RWPE2 (cell line): Measurements from ENCODE around the gene ELOVL6.

Source experiments
- ATAC-seq: fragments of 200-7000 bp; cut with Tn5 transposase; 3 replicates; pipeline ENCODE4 v1.9.1; 2021; ENCODE audit warnings: low read depth
- DNase-seq: peaks from one replicate; pipeline ENCODE4 v3.0.0-alpha.2; 2020; ENCODE audit warnings: low spot score
- H3K27ac ChIP-seq: fragments of 450-650 bp; 2 replicates; pipeline ENCODE4 v1.5.1; 2017; ENCODE audit warnings: mild to moderate bottlenecking; ENCODE audit not compliant: poor library complexity, severe bottlenecking
- H3K27me3 ChIP-seq: fragments of 250-450 bp; sonication (Bioruptor Pico); 2 replicates; pipeline ENCODE4 v1.5.1; 2021; ENCODE audit warnings: mild to moderate bottlenecking, moderate library complexity; ENCODE audit not compliant: insufficient read depth, poor library complexity, severe bottlenecking
- H3K36me3 ChIP-seq: fragments of 250-450 bp; sonication (Bioruptor Pico); 2 replicates; pipeline ENCODE4 v1.5.1; 2020; ENCODE audit warnings: low read depth, mild to moderate bottlenecking, moderate library complexity
- H3K4me1 ChIP-seq: fragments of 250-450 bp; sonication (Bioruptor Pico); 2 replicates; pipeline ENCODE4 v1.5.1; 2021; ENCODE audit warnings: mild to moderate bottlenecking, moderate library complexity; ENCODE audit not compliant: insufficient read depth, poor library complexity, severe bottlenecking
- H3K4me3 ChIP-seq: fragments of 250-450 bp; sonication (Bioruptor Pico); 2 replicates; pipeline ENCODE4 v1.5.1; 2021; ENCODE audit warnings: mild to moderate bottlenecking, moderate library complexity; ENCODE audit not compliant: severe bottlenecking
- H3K9me3 ChIP-seq: fragments of 250-450 bp; sonication (Bioruptor Pico); 2 replicates; pipeline ENCODE4 v1.5.1; 2021; ENCODE audit warnings: mild to moderate bottlenecking, moderate library complexity; ENCODE audit not compliant: severe bottlenecking
- TF ChIP-seq, protein P1 (sequence below): fragments of 450-650 bp; IDR thresholded peaks from one replicate; pipeline ENCODE4 v1.5.1; 2017; ENCODE audit warnings: mild to moderate bottlenecking, moderate library complexity; ENCODE audit not compliant: poor library complexity, severe bottlenecking

The ELOVL6 gene

DNA sequence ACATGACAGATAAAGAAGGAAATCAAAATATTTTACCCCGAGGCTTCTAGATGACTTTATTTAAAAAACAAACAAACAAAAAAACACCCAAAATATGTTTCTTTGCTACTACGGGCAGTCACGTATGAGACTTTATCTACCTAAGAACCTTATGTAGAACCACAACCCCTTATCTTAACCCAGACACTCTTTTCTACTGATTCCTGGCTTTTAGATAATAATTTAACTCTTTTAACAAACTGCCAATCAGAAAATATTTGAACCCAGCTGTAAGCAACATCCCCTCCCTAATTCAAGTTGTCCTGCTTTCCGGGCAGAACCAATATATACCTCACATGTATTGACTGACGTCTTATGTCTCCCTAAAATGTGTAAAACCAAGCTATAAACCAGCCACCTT is 15.4 kb downstream of the ELOVL6 start:
- no peak overlapping the region for H3K27ac ChIP-seq
- no peaks in the 10 kb centered on the region for H3K27me3 ChIP-seq
- no peak overlapping the region for H3K4me3 ChIP-seq
- H3K4me1 ChIP-seq, result peaks cover 11% of the 10 kb centered on the region
- DNase-seq, result no peak
- no peaks in the 10 kb centered on the region for H3K9me3 ChIP-seq
- H3K36me3 ChIP-seq, result peaks cover 75% of the 10 kb centered on the region
- TF ChIP-seq, protein P1, sequence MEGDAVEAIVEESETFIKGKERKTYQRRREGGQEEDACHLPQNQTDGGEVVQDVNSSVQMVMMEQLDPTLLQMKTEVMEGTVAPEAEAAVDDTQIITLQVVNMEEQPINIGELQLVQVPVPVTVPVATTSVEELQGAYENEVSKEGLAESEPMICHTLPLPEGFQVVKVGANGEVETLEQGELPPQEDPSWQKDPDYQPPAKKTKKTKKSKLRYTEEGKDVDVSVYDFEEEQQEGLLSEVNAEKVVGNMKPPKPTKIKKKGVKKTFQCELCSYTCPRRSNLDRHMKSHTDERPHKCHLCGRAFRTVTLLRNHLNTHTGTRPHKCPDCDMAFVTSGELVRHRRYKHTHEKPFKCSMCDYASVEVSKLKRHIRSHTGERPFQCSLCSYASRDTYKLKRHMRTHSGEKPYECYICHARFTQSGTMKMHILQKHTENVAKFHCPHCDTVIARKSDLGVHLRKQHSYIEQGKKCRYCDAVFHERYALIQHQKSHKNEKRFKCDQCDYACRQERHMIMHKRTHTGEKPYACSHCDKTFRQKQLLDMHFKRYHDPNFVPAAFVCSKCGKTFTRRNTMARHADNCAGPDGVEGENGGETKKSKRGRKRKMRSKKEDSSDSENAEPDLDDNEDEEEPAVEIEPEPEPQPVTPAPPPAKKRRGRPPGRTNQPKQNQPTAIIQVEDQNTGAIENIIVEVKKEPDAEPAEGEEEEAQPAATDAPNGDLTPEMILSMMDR, result no peak
- ATAC-seq, result no peak

DNA sequence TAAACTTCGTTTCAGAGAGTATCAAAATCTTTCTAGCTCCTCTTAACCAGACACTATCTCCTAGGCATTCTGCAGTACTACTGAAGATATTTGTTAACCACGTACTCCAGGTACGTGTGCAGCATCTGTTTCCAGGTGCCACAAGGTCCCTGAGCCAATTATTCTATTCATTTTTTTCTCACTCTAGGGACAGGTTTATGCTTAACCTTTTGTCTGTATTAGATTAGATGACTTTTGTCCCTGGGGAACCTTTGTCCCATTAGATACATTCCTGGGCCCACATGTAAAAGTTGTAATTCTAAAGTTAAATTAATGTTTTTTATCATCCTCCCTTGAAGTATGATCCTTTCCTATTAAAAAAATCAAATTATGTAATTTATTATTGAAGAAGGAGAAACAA is 16.5 kb downstream of the ELOVL6 start:
- ATAC-seq, result no peak
- Histone ChIP-seq H3K27me3 (no peaks in the 10 kb centered on the region), H3K4me1 (peaks cover 11% of the 10 kb centered on the region), H3K36me3 (peaks cover 75% of the 10 kb centered on the region), H3K27ac (no peak overlapping the region), H3K4me3 (no peak overlapping the region), H3K9me3 (no peaks in the 10 kb centered on the region)
- TF ChIP-seq, protein P1, result no peak
- no peak for DNase-seq

GRCh38 chr4:110175634-110176033 is 22.8 kb downstream of the ELOVL6 start:
- TF ChIP-seq, protein P1, result no peak
- ATAC-seq (no peak), DNase-seq (no peak)

GRCh38 chr4:110172972-110173371 is 25.4 kb downstream of the ELOVL6 start:
- Histone ChIP-seq H3K4me3 (no peak overlapping the region), H3K27me3 (no peaks in the 10 kb centered on the region), H3K27ac (no peak overlapping the region), H3K36me3 (peaks cover 42% of the 10 kb centered on the region), H3K9me3 (no peaks in the 10 kb centered on the region), H3K4me1 (peaks cover 3% of the 10 kb centered on the region)
- TF ChIP-seq, protein P1, result no peak
- ATAC-seq (no peak), DNase-seq (no peak)

More at GRCh38 chr4:110175634-110176033, 22.8 kb downstream of the ELOVL6 start:
- Histone ChIP-seq H3K27ac (no peak overlapping the region), H3K9me3 (no peaks in the 10 kb centered on the region), H3K36me3 (peaks cover 53% of the 10 kb centered on the region), H3K4me3 (no peak overlapping the region), H3K27me3 (no peaks in the 10 kb centered on the region), H3K4me1 (peaks cover 3% of the 10 kb centered on the region)

DNA sequence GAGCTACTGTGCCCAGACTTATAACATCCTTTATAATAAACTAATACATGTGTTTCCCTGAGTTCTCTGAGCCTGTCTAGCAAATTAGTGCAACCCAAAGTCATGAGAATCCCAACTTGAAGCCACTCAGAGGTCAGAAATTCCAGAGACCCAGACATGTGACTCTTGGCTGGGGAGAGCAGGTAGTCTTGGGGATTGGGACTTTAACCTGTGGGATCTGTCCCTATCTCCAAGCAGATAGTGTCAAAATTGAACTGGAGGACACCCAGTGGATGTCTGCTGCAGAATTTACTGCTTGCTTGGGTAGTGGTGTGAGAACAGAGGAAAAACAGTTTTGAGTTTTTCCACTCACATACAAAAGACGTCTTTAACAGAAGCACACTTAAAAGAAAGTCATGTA is 26.4 kb downstream of the ELOVL6 start:
- H3K4me3 ChIP-seq, result no peak overlapping the region
- H3K4me1 ChIP-seq, result peaks cover 5% of the 10 kb centered on the region
- H3K9me3 ChIP-seq, result no peaks in the 10 kb centered on the region
- TF ChIP-seq, protein P1, result no peak
- DNase-seq (no peak), ATAC-seq (no peak)
- no peaks in the 10 kb centered on the region for H3K27me3 ChIP-seq
- H3K36me3 ChIP-seq, result peaks cover 32% of the 10 kb centered on the region
- H3K27ac ChIP-seq, result no peak overlapping the region
